ENCODE data around the gene PTGDS.

PTGDS gene

GRCh38 chr9:137026384-137026783, 49.1 kb downstream of the PTGDS start:
- DNase-seq: no peak

GRCh38 chr9:137026828-137027227, 49.5 kb downstream of the PTGDS start:
- DNase-seq: no peak

GRCh38 chr9:137027369-137028262, 50.3 kb downstream of the PTGDS start, which contains the start of gene ABCA2:
Gene ABCA2, minus strand, starts transcription at chr9:137028237. Its CDS starts 97 bp downstream, at chr9:137028140.
- DNase-seq: no peak

GRCh38 chr9:137028263-137029057, 51.2 kb downstream of the PTGDS start:
- DNase-seq: peak; percentile 75

- DNase-seq: peak; percentile 85
Observed at GRCh38 chr9:137029058-137029936, 52.0 kb downstream of the PTGDS start.

GRCh38 chr9:137030006-137030405, 52.7 kb downstream of the PTGDS start:
- DNase-seq: peak; percentile 48

GRCh38 chr9:137030538-137031527, 53.5 kb downstream of the PTGDS start:
- DNase-seq: peak; percentile 72
